MCF 10A (cell line): Measurements from ENCODE around the gene TXNRD1. TPM values are rescaled to one million over a fixed set of nuclear protein-coding genes. Genes with fewer than 3 reads are reported as not detected.

Experiments
- BruUV-seq: library from RNA; stranded (reverse); fragments of 400-500 nt; replicated peaks from 2 replicates; lab custom pipeline; 2021; lab: Mats Ljungman, UMichigan
- CTCF ChIA-PET: fragments of 300-600 bp; sonication (Branson Sonifier 250); formaldehyde crosslinking; extraction: SDS; loops from one replicate; lab custom pipeline; 2021; ENCODE audit warnings: antibody characterized with exemption, inconsistent platforms; lab: Yijun Ruan, JAX
- POLR2A ChIA-PET: fragments of 300-600, 350-650 bp; sonication (Branson Sonifier 250); formaldehyde crosslinking; extraction: SDS; loops from one replicate; lab custom pipeline; 2020; ENCODE audit warnings: antibody characterized with exemption, inconsistent platforms; lab: Yijun Ruan, JAX
- DNase-seq: peaks from one replicate; pipeline ENCODE4 v3.0.0-alpha.2; 2018; ENCODE audit not compliant: unreplicated experiment
- H3K27ac Mint-ChIP-seq: one replicate; pipeline ENCODE4 v1.8.0; 2022; ENCODE audit warnings: mild to moderate bottlenecking, low read depth, mixed read lengths; ENCODE audit not compliant: unreplicated experiment
- H3K27me3 Mint-ChIP-seq: one replicate; pipeline ENCODE4 v1.8.0; 2022; ENCODE audit warnings: mixed read lengths; ENCODE audit not compliant: insufficient read depth, unreplicated experiment
- H3K36me3 Mint-ChIP-seq: one replicate; pipeline ENCODE4 v1.8.0; 2022; ENCODE audit warnings: mild to moderate bottlenecking, moderate library complexity, mixed read lengths; ENCODE audit not compliant: insufficient read depth, unreplicated experiment
- H3K4me1 Mint-ChIP-seq: one replicate; pipeline ENCODE4 v1.8.0; 2022; ENCODE audit warnings: mixed read lengths; ENCODE audit not compliant: insufficient read depth, unreplicated experiment
- H3K4me3 Mint-ChIP-seq: one replicate; pipeline ENCODE4 v1.8.0; 2022; ENCODE audit warnings: mild to moderate bottlenecking, moderate library complexity, mixed read lengths; ENCODE audit not compliant: unreplicated experiment
- H3K9me3 Mint-ChIP-seq: one replicate; pipeline ENCODE4 v1.8.0; 2022; ENCODE audit warnings: mixed read lengths; ENCODE audit not compliant: unreplicated experiment
- intact Hi-C: fragments of 100-400 bp; cut with micrococcal nuclease; formaldehyde crosslinking; loops from 2 replicates; pipeline ENCODE4 v1.14.1; 2022
- total RNA-seq: library from RNA; stranded (reverse); gene quantifications from 2 replicates; pipeline ENCODE4 v1.2.3, GENCODE V29; 2022
- TF ChIP-seq, protein P1 (sequence below): fragments of 200-600 bp; IDR thresholded peaks from one replicate; pipeline ENCODE4 v1.8.0; 2022; ENCODE audit warnings: antibody characterized with exemption, mild to moderate bottlenecking; ENCODE audit not compliant: unreplicated experiment

Gene TXNRD1
- total RNA-seq, 1 experiment from 2014 or later = 64.0 TPM

DNA sequence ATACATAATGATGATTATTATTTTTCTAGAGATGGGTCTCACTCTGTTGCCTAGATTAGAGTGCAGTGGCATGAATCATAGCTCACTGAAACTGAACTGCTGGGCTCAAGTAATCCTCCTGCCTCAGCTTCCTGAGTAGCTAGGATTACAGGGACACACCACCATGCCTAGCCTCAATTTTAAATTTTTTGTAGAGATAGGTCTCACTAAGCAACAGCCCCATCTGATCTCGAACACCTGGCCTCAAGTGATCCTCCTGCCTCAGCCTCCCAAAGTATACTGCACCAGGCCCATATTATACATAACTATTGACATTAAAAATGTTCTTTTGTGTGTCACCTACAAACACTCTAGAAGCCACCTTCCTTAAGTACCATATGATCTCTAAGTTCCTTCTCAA lies 3.4 kb downstream of the TXNRD1 start:
- CTCF ChIA-PET = interaction anchor here (0.6 to 2.1 kb wide), 6 partner anchors 19 to 957 kb away, joined by 3 to 19 read pairs (median 4); no protein-coding TSS in a partner anchor

DNA sequence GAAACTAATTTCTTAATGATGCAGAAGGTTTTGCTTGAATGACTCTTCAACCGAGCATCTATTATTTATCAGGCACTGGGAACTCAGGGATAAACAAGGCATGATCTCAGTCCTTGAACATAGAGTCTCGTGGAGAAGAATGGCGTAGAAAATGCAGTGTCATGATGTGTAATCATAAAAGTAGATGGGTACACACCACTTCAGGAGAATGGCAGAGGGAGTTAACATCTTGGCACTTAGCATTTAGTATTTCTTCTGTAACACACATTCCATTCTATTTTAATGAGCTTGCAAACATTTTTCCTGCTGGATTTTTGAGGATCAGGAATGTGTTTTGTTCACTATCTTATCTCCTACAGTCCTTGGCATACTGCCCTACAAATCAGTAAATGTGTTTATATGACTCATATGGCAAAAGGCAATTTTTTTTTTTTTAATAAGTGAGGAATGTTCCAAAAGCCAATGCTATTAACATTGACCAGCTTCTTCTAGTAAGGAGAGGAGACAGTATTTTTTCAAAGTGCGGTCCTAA lies 3.8 kb downstream of the TXNRD1 start:
- TF ChIP-seq, protein P1, sequence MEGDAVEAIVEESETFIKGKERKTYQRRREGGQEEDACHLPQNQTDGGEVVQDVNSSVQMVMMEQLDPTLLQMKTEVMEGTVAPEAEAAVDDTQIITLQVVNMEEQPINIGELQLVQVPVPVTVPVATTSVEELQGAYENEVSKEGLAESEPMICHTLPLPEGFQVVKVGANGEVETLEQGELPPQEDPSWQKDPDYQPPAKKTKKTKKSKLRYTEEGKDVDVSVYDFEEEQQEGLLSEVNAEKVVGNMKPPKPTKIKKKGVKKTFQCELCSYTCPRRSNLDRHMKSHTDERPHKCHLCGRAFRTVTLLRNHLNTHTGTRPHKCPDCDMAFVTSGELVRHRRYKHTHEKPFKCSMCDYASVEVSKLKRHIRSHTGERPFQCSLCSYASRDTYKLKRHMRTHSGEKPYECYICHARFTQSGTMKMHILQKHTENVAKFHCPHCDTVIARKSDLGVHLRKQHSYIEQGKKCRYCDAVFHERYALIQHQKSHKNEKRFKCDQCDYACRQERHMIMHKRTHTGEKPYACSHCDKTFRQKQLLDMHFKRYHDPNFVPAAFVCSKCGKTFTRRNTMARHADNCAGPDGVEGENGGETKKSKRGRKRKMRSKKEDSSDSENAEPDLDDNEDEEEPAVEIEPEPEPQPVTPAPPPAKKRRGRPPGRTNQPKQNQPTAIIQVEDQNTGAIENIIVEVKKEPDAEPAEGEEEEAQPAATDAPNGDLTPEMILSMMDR = no peak
- H3K27ac Mint-ChIP-seq = peak overlapping the region; percentile 99
- peak overlapping the region; percentile 52 for H3K4me3 Mint-ChIP-seq
- ChIA-PET CTCF (interaction anchor here (0.6 to 2.1 kb wide), 8 partner anchors 14 to 957 kb away, joined by 3 to 19 read pairs (median 4); no protein-coding TSS in a partner anchor), POLR2A (interaction anchor here (0.5 to 8.9 kb wide), 36 partner anchors 9 to 1333 kb away, joined by 3 to 417 read pairs (median 4); partner anchors contain the start of genes EID3, HSP90B1 and NFYB)
- peak; percentile 90 for DNase-seq
- peaks cover 12% of the 10 kb centered on the region for H3K36me3 Mint-ChIP-seq
- BruUV-seq = no TSS peak
- no peaks in the 10 kb centered on the region for H3K9me3 Mint-ChIP-seq
- H3K4me1 Mint-ChIP-seq = peaks cover 33% of the 10 kb centered on the region
- H3K27me3 Mint-ChIP-seq = no peaks in the 10 kb centered on the region
- intact Hi-C loops = loop anchor here (1.0 kb wide), 1 partner anchor 67 kb away; no protein-coding TSS in a partner anchor

More for the DNA sequence above, 3.4 kb downstream of the TXNRD1 start:
- H3K27ac Mint-ChIP-seq = peak overlapping the region; percentile 99
- peaks cover 12% of the 10 kb centered on the region for H3K36me3 Mint-ChIP-seq
- TF ChIP-seq, protein P1 = no peak
- intact Hi-C loops = loop anchor here (1.0 kb wide), 1 partner anchor 67 kb away; no protein-coding TSS in a partner anchor
- POLR2A ChIA-PET = interaction anchor here (0.6 to 8.9 kb wide), 22 partner anchors 10 to 112 kb away, joined by 3 to 417 read pairs (median 4); partner anchors contain the start of genes EID3 and NFYB
- H3K9me3 Mint-ChIP-seq = no peaks in the 10 kb centered on the region
- peak overlapping the region; percentile 52 for H3K4me3 Mint-ChIP-seq
- peaks cover 30% of the 10 kb centered on the region for H3K4me1 Mint-ChIP-seq
- peak; percentile 47 for DNase-seq
- BruUV-seq = TSS peak; percentile 51
- no peaks in the 10 kb centered on the region for H3K27me3 Mint-ChIP-seq

DNA sequence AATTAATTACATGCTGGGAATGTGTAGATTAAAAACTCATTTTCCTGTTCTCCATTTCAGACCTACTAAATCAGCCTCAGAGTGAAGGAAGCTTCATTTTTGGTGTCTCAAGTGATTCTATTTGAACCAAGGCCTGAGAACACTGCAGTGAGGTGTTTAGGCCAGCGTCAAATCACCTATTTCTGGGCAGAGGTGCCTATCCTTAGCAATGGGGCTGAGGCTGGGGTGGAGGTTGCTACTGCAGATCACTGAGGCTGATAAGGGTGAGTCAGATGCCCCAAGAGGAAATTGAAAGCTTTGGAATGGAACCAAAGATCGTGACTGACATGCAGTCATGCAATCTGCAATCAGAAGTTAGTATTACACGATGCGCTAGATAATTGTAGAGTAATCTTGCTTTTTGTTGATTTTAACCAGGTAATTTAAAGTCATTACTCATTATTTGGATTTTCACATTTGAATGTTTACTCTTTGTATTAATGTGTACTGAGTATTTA lies 4.4 kb downstream of the TXNRD1 start:
- H3K9me3 Mint-ChIP-seq = no peaks in the 10 kb centered on the region
- peak overlapping the region; percentile 99 for H3K27ac Mint-ChIP-seq
- H3K4me3 Mint-ChIP-seq = peak overlapping the region; percentile 52
- intact Hi-C loops = loop anchor here (1.0 kb wide), 1 partner anchor 66 kb away; no protein-coding TSS in a partner anchor
- TF ChIP-seq, protein P1 = no peak
- ChIA-PET CTCF (interaction anchor here (0.6 to 2.1 kb wide), 8 partner anchors 14 to 1014 kb away, joined by 3 to 19 read pairs (median 4); no protein-coding TSS in a partner anchor), POLR2A (interaction anchor here (0.5 to 8.9 kb wide), 37 partner anchors 10 to 1334 kb away, joined by 3 to 417 read pairs (median 4); partner anchors contain the start of genes EID3, HSP90B1 and NFYB)
- peaks cover 12% of the 10 kb centered on the region for H3K36me3 Mint-ChIP-seq
- peak; percentile 96 for DNase-seq
- peaks cover 33% of the 10 kb centered on the region for H3K4me1 Mint-ChIP-seq
- no peaks in the 10 kb centered on the region for H3K27me3 Mint-ChIP-seq
- BruUV-seq = no TSS peak

DNA sequence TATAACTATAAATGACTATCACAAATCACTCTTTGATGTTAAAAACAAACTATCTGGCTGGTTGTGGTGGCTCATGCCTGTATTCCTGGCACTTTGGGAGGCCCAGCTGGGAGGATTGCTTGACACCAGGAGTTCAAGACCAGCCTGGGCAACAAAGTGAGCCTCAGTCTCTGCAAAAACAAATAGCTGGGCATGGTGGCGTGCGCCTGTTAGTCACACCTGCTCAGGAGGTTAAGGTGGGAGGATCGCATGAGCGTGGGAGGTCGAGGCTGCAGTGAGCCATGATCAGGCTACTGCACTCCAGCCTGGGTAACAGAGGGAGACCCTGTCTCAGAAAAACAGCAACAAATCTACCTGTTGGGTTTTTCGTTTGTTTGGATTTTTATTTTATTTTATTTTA lies 5.4 kb downstream of the TXNRD1 start:
- peak overlapping the region; percentile 99 for H3K27ac Mint-ChIP-seq
- no peak overlapping the region for H3K4me3 Mint-ChIP-seq
- DNase-seq = no peak
- POLR2A ChIA-PET = interaction anchor here (1.1 to 8.9 kb wide), 8 partner anchors 11 to 112 kb away, joined by 3 to 417 read pairs (median 17); no protein-coding TSS in a partner anchor
- H3K4me1 Mint-ChIP-seq = peaks cover 33% of the 10 kb centered on the region
- H3K27me3 Mint-ChIP-seq = no peaks in the 10 kb centered on the region
- H3K36me3 Mint-ChIP-seq = peaks cover 12% of the 10 kb centered on the region
- H3K9me3 Mint-ChIP-seq = no peaks in the 10 kb centered on the region
- intact Hi-C loops = no loop called here
- BruUV-seq = no TSS peak
- CTCF ChIA-PET = interaction anchor here (0.6 to 2.1 kb wide), 6 partner anchors 15 to 420 kb away, joined by 3 to 19 read pairs (median 4); no protein-coding TSS in a partner anchor
- TF ChIP-seq, protein P1 = no peak
